Right ventricle myocardium inferior (tissue), 1 donor: ENCODE results near the gene ADGRG7. TPM values are rescaled to one million over a fixed set of nuclear protein-coding genes. Genes with fewer than 3 reads are reported as not detected.

Experiments
- ATAC-seq: fragments of 200-7000 bp; cut with Tn5 transposase; one replicate; pipeline ENCODE4 v1.9.1; 2020; ENCODE audit warnings: mild to moderate bottlenecking, moderate library complexity
- DNase-seq: peaks from one replicate; pipeline ENCODE4 v3.0.0; 2021; ENCODE audit errors: missing footprints
- intact Hi-C: fragments of 100-400 bp; cut with DNase I; formaldehyde crosslinking; loops from one replicate; pipeline ENCODE4 v1.11.0; 2022
- total RNA-seq: library from RNA; stranded (reverse); fragmentation: NEBNext Ultra II Directional; extraction: Animal tissue kit (Norgen Biotek cat#: 25700); gene quantifications from one replicate; pipeline ENCODE4 v1.2.1, GENCODE V29; 2021
- donor health status: DM: no; HTN: yes; CAD: no; lungs with severe emphysema.

ADGRG7 gene
- total RNA-seq, 1 donor from 2014 or later = not detected

GRCh38 chr3:100590114-100590839 is 19.1 kb upstream of the ADGRG7 start:
- DNase-seq = no peak
- intact Hi-C loops = loop anchor here (5.0 kb wide), 1 partner anchor 758 kb away; no protein-coding TSS in a partner anchor
- ATAC-seq = peak; percentile 75

- intact Hi-C loops = loop anchor here (1.0 to 5.0 kb wide), 2 partner anchors 127 to 758 kb away; no protein-coding TSS in a partner anchor
- DNase-seq = no peak
- ATAC-seq = no peak
Observed at GRCh38 chr3:100590840-100591147, 18.6 kb upstream of the ADGRG7 start.

- ATAC-seq (no peak), DNase-seq (no peak)
- intact Hi-C loops = loop anchor here (1.0 to 5.0 kb wide), 2 partner anchors 128 to 759 kb away; no protein-coding TSS in a partner anchor
Observed at GRCh38 chr3:100591411-100591810, 18.0 kb upstream of the ADGRG7 start.

- intact Hi-C loops = no loop called here
- no peak for ATAC-seq
Observed at GRCh38 chr3:100600181-100601042, 9.0 kb upstream of the ADGRG7 start.

DNA sequence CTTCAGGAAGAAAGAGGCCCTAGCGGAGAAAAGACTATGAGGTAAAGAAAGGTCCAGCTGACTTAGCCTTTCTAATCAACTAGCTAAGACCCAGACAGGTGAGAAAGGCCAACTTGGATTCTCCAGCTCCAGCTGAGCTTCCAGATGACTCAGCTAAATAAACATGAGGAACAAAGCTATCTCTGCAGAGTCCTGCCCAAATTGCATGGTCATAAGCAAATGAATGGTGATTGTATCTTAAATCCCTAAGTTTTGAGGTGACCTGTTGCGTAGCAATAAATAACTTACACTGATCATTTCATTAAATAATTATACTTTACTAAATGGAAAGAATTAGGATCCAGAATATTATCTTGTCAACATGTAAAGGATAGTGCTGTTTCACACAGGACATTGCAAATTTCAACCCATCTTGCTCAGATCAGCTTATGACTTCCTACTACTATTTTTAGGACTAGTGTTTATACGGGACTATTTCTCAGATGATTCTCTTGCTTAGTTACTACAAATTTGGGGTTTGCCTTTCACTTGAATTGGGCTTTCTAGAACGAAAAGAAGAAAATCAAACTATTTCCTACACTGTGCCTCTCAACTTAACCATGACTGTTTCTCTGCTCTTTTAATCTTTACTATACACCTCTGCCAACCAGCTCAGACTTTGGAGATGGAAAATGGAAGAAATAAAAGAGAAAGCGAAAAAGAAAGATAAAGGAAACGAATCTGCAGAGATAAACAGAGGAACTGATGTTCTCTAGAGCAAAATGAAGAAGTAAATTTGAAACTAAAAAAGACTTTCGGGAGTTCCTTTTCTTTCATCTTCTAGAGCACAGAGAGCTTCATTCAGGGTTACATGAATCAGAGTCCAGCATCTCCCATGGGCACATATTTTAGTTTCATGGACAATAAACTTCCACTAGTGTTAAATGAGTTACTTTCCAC is 6.6 kb upstream of the ADGRG7 start:
- DNase-seq = no peak
- intact Hi-C loops = no loop called here
- no peak for ATAC-seq

More at GRCh38 chr3:100600181-100601042, 9.0 kb upstream of the ADGRG7 start:
- DNase-seq = peak; percentile 55

DNA sequence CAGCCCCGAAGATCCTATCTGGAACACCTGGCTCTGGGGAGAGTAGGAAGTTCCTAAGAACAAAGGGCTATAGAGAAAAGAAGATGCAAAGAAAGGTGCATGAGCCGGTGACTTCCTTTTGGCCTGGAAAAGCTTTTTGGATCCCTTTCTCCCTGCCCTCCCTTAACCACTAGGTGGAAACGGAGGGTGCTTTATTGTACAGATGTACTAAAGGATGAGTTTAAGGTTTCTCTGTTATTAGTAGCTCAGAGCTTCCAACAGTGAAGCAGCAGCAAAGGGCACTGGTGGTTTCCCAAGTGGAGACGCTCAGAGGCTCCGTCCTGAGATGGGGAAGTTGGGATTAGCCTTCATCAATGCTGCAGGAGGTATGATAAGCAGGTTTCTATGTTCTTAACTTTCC is 5.9 kb upstream of the ADGRG7 start:
- ATAC-seq = no peak
- no peak for DNase-seq
- intact Hi-C loops = no loop called here

DNA sequence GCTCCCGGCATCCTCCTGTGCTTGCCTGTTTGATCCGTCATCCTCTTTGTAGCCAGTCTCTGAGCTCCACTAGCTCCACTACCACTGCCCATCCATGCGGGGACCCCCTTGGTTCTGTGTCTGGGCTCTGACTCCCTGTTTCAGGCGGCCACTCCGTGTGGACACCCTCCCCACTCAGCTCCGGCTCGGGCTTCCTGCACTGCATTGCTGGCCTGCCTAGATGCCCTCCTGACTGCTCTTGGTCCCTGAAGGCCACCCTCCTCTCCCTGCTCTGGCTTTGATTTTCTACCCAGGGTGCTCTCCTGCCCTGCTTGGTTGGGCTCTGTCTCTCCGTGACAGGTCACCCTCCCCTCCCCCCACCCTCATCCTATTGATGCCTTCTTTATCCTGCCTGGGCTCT is 4.0 kb upstream of the ADGRG7 start:
- no peak for DNase-seq
- intact Hi-C loops = no loop called here
- no peak for ATAC-seq

DNA sequence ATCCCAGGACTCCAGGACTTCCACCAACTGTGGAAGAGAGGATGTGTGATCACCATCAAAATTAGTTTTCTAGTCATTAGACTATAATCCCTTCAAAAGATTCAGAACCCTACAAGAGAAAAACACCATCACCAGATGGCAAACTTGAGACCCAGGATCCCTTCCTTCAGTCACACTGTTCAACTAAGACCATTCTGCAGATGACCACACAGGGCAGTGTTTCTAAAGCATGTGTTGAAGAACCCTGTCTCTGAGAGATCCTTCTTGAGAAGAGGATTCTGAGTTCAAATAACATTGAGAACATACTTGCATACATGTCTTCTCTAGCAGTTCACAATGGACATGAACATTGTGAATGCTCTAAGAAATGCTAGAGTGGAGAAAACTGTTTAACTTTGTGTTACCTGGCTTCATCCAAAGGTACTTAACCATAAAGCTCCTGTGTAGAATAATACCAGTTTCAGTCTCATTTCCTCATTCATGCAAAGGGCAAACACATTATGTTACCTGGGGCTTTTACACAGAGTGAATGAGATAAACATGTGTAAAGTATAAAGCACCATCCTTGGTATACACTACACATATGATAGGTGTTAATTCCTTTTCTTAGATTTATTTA is 2.4 kb upstream of the ADGRG7 start:
- ATAC-seq = no peak
- no peak for DNase-seq
- intact Hi-C loops = no loop called here

- intact Hi-C loops = no loop called here
- DNase-seq = no peak
- no peak for ATAC-seq
Observed at GRCh38 chr3:100609963-100610362, 562 bp downstream of the ADGRG7 start.

DNA sequence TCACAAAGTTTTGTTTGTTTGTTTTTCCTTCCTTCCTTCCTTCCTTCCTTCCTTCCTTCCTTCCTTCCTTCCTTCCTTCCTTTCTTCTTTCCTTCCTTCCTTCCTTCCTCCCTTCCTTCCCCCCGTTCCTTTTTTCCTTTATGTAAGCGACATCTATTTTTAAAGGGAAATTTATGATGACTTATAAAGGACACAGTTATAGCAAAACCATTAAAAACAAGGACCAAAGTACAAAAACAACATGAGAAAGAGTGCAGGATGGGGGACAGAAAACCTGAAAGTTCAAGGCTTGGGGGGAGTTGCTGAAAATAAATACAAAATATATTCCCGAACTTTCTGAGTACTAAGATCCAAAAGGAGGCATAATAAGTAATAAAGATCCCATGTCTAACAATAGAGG is 1.8 kb downstream of the ADGRG7 start:
- no peak for ATAC-seq
- intact Hi-C loops = no loop called here

DNA sequence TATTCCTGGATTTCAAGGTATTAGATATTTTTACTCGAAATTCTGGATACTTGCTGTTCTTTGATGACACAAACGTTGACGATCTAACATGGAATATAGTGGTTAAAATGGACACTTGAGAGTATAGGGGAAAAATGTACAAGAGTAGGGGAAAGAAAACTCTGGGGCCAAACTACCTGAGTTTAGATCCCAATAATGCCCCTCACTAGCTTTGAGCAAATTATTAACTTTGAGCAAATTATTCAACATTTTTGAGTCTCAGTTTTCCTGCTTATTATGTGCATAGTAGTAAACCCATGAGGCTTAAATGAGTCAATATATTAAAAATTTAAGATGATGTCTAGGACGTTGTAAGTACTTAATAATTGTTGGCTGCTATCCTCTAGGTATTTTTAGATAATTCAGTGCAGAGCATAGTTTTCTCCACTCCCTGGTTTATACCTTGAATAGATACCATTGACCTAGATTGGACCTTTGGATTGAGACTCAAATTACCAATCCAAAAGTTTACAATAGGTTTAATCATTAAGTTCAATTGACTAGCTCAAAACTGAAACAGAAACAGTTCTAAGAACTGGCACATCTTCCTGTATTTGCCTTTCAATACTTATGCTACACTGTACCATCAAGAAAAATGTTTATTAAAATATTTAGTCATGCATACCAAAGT is 4.5 kb downstream of the ADGRG7 start:
- no peak for ATAC-seq
- no peak for DNase-seq
- intact Hi-C loops = no loop called here

More for the DNA sequence above, 1.8 kb downstream of the ADGRG7 start:
- no peak for DNase-seq

DNA sequence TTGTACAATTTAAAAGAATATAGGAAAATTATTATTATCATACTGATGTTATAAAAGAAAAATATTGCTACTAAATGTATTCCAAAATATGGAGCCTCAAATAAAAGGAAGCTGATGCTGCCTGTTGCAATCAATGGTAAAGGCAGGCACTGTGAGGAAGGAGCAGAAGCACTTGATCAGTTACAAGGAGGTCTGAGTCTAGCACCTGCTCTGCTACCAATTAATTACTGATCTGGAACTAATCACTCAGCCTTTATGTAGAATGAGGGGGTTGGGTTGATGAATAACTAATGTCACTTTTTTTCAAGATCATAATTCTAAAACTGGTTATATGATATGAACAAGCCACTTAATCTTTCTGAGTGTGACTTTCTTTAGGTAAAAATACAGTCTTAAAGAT is 5.5 kb downstream of the ADGRG7 start:
- DNase-seq = no peak
- no peak for ATAC-seq
- intact Hi-C loops = no loop called here

DNA sequence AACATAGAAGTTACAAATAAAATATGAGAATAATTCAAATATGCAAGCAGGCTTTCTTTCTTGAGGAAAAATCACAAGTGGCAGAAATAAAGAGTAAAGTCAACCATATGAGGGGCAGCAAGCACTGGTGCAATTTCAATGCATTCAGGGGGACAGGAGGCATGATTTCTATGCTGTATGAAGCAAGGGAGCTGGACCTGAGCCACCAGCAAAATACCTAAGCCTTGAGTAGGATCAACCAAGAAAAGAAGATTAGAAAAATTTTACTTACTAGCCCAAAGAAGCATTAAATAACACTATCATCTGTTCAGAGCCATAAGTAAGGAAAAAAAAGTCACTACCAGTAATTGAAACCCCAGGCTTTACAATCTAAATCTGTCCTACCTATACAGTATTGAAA is 6.3 kb downstream of the ADGRG7 start:
- intact Hi-C loops = no loop called here
- no peak for DNase-seq
- ATAC-seq = no peak

DNA sequence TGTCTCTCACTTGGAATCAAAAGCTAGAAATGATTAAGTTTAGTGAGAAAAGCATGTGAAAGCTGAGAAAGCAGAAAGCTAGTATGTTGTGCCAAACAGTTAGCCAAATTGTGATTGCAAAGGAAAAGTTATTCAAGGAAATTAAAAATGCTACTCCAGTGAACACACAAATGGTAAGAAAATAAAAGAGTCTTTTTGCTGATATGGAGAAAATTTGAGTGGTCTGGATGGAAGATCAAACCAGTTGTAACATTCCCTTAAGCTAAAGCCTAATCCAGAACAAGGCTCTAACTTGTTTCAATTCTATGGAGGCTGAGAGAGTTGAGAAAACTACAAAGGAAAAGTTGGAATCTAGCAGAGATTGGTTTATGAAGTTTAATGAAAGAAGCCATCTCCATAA is 11.8 kb downstream of the ADGRG7 start:
- DNase-seq = no peak
- ATAC-seq = no peak
- intact Hi-C loops = no loop called here

GRCh38 chr3:100627491-100627890 is 18.1 kb downstream of the ADGRG7 start:
- no peak for ATAC-seq

GRCh38 chr3:100629421-100630127 is 20.2 kb downstream of the ADGRG7 start:
- no peak for ATAC-seq
- no peak for DNase-seq
- intact Hi-C loops = no loop called here

More at GRCh38 chr3:100627491-100627890, 18.1 kb downstream of the ADGRG7 start:
- intact Hi-C loops = no loop called here
- DNase-seq = no peak

DNA sequence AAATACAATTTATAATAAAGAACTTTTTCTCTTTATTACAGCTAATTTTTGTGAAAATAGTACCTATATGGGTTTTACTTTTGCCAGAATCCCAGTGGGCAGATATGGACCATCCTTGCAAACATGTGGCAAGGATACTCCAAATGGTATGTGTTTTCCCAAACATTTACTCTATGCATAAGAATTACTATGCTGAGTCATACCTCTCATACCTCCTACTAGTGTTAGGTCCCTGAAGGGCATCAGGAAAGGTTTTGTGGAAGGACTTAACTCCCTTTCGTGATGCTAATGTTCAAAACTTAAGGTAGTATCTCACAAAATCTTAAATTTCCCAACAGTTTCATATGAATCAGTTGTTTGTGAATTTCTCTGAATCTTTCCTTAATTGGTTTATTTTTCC is 21.3 kb downstream of the ADGRG7 start:
- intact Hi-C loops = no loop called here
- DNase-seq (no peak), ATAC-seq (no peak)

DNA sequence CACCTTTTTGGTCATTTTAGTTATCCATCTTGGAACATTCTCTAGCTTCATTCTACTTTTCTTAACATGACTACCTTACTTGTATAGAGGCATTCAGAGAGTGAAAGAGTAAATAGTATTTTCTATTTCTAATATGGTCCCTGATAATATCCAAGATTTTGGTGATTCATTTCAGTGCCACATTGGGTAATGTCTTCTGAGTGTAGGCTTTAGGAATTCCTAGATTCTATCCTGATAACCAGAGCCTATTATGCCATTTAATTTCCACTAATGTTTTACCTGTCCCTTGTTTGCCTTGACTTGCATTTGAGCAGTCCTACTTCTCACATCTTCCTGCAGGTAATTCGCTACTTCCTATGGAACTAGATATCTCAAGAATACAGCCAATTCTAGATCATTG is 21.8 kb downstream of the ADGRG7 start:
- intact Hi-C loops = no loop called here
- ATAC-seq = no peak

More for the DNA sequence above, 21.8 kb downstream of the ADGRG7 start:
- no peak for DNase-seq
